ENCODE measurements around the gene ZSCAN18.

- no peak for TF ChIP-seq CTCF (IDR thresholded peaks at IDR 0.05)
- no peak for TF ChIP-seq POLR2A (IDR thresholded peaks at IDR 0.05)
Observed at GRCh38 chr19:58123354-58123753, 25.3 kb upstream of the ZSCAN18 start.
